Activated B cell treated with CpG ODN at 0.5 μM for 24 hours (primary cell): Measurements from ENCODE around the gene KRIT1. TPM values are rescaled to one million over a fixed set of nuclear protein-coding genes. Genes with fewer than 3 reads are reported as not detected.
A peak's percentile ranks its signal among the peaks of the same experiment; 100 is the strongest.
"Not testable (repeated sequence)": the region's sequence is repeated elsewhere in the genome, so short reads cannot be mapped to it uniquely, and the experiment has no call there.

ENCODE experiments used
- ATAC-seq: fragments of 200-7000 bp; cut with Tn5 transposase; one replicate; pipeline ENCODE4 v1.10.0; 2021; ENCODE audit warnings: low read depth, mild to moderate bottlenecking, moderate library complexity
- CTCF ChIA-PET: fragments of 350-600 bp; sonication (Branson Sonifier 250); formaldehyde crosslinking; loops from one replicate; lab custom pipeline; 2021; ENCODE audit warnings: antibody characterized with exemption; lab: Charles Lee
- POLR2A ChIA-PET: fragments of 350-600 bp; sonication (Branson Sonifier 250); formaldehyde crosslinking; loops from one replicate; lab custom pipeline; 2021; ENCODE audit warnings: antibody characterized with exemption; lab: Charles Lee
- DNase-seq: peaks from one replicate; pipeline ENCODE4 v3.0.0; 2022
- H3K27ac Mint-ChIP-seq: one replicate; pipeline ENCODE4 v1.8.0; 2020; ENCODE audit warnings: mixed read lengths
- H3K27me3 Mint-ChIP-seq: one replicate; pipeline ENCODE4 v1.8.0; 2021; ENCODE audit warnings: mixed read lengths
- H3K36me3 Mint-ChIP-seq: one replicate; pipeline ENCODE4 v1.8.0; 2021; ENCODE audit warnings: low read depth, mixed read lengths
- H3K4me1 Mint-ChIP-seq: one replicate; pipeline ENCODE4 v1.8.0; 2021; ENCODE audit warnings: mixed read lengths
- H3K4me3 Mint-ChIP-seq: one replicate; pipeline ENCODE4 v1.8.0; 2020; ENCODE audit warnings: mild to moderate bottlenecking, mixed read lengths
- H3K9me3 Mint-ChIP-seq: one replicate; pipeline ENCODE4 v1.8.0; 2020; ENCODE audit warnings: mixed read lengths
- intact Hi-C: fragments of 100-400 bp; cut with micrococcal nuclease; formaldehyde crosslinking; loops from one replicate; pipeline ENCODE4 v1.15.1; 2024
- total RNA-seq: library from RNA; stranded (reverse); gene quantifications from 2 replicates; pipeline ENCODE4 v1.2.3, GENCODE V29; 2022
- TF ChIP-seq, protein P1 (sequence below): fragments of 200-600 bp; IDR thresholded peaks from one replicate; pipeline ENCODE4 v1.8.0; 2022; ENCODE audit warnings: antibody characterized with exemption, mild to moderate bottlenecking

Gene KRIT1
- total RNA-seq, 1 donor from 2014 or later = 61.1 TPM

DNA sequence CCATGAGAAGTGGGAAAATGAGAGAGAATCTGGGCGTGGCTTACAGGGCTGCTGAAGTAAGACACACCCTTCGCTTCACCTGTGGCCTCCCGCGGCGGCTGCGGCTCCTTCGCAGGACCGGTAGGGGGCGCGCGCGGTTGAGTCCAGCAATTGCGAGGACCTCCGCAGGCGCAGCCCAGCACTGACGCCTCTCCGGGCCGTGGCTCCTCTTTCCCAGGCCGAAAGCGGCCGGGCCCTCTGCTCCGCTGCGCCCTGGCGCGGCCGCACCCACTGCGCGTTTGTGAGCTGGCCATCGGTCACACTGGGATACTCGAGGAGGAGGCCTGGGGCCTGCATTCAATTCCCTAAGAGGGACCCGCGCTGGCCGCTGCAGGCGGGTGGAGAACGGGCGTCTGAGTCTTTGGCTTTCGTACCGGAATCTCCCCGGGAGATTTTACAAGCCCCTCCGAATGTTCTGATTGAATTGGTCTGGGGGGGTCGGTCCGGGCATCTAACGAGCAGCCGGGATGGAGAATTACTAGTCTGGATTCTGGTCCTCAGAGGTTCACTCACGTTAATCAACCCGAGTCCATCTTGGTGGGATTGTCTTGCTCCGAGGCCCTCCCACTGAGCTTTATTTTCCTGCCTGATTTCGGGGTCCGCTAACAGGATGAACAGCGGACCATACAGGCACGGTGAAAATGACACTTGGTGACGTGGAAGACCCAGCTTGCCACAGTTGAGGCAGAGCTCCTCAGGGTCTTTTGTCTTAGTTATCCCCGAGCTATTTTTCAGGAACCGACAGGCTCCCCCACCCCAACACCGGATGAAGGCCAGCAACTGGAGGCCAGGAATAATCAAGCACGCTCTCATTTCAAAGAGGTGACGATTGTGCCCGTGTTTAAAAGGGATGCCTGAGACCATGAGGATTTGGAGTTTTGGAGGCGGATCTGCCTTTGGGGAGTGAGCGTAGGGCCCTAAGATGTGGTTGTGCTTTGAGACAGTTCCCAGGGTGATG is 66.5 kb downstream of the KRIT1 start, which contains the start of gene LRRD1:
TSS of gene LRRD1 (minus strand) at position 215 of the 997 bp plus-strand sequence. CDS start 13,940 bp downstream, outside the sequence.
- H3K27ac Mint-ChIP-seq = no peak within 1 kb of the TSS
- ChIA-PET POLR2A (interaction anchor here (1.4 to 1.5 kb wide), 2 partner anchors 45 to 67 kb away, joined by 3 to 7 read pairs; partner anchors contain the start of genes ANKIB1, CYP51A1 and KRIT1), CTCF (interaction anchor here (1.0 to 1.8 kb wide), 4 partner anchors 15 to 268 kb away, joined by 3 to 5 read pairs (median 4); partner anchors contain the start of genes ANKIB1, GATAD1 and KRIT1)
- peaks cover 11% of the 10 kb centered on the region for H3K4me1 Mint-ChIP-seq
- H3K9me3 Mint-ChIP-seq = no peaks in the 10 kb centered on the region
- peak within 1 kb of the TSS; percentile 82 for H3K4me3 Mint-ChIP-seq
- intact Hi-C loops = loop anchor here (1.0 to 2.0 kb wide), 3 partner anchors 44 to 268 kb away; partner anchors contain the start of genes ANKIB1, GATAD1 and KRIT1
- no peaks in the 10 kb centered on the region for H3K27me3 Mint-ChIP-seq
- DNase-seq = peak; percentile 90
- H3K36me3 Mint-ChIP-seq = no peaks in the 10 kb centered on the region
- TF ChIP-seq, protein P1, sequence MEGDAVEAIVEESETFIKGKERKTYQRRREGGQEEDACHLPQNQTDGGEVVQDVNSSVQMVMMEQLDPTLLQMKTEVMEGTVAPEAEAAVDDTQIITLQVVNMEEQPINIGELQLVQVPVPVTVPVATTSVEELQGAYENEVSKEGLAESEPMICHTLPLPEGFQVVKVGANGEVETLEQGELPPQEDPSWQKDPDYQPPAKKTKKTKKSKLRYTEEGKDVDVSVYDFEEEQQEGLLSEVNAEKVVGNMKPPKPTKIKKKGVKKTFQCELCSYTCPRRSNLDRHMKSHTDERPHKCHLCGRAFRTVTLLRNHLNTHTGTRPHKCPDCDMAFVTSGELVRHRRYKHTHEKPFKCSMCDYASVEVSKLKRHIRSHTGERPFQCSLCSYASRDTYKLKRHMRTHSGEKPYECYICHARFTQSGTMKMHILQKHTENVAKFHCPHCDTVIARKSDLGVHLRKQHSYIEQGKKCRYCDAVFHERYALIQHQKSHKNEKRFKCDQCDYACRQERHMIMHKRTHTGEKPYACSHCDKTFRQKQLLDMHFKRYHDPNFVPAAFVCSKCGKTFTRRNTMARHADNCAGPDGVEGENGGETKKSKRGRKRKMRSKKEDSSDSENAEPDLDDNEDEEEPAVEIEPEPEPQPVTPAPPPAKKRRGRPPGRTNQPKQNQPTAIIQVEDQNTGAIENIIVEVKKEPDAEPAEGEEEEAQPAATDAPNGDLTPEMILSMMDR = no peak
- peak; percentile 100 for ATAC-seq

DNA sequence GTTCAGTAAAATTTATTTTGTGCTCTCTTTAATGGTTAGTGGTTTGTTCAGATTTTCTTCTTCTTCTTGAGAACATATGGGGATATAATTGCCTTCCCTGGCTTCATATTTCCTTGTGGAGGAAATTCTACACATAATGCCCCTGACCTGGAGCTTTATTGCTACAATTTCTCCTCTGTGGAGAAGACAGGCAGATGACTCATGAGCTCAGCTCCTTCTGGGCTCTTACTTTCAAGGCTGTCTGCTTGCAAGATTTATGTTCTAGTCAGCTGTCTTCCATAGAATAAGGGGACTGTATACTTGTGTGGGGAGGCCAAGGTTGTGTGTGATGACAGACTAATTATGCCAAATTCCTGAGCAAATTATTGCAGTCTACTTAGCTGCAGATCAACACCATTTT is 68.4 kb downstream of the KRIT1 start:
- Mint-ChIP-seq H3K9me3 (no peaks in the 10 kb centered on the region), H3K4me1 (peaks cover 11% of the 10 kb centered on the region), H3K36me3 (no peaks in the 10 kb centered on the region), H3K4me3 (no peak overlapping the region), H3K27ac (no peak overlapping the region), H3K27me3 (peaks cover 6% of the 10 kb centered on the region)
- intact Hi-C loops = no loop called here
- ChIA-PET POLR2A (no interaction called here), CTCF (no interaction called here)
- DNase-seq (no peak), ATAC-seq (no peak)
- TF ChIP-seq, protein P1 = no peak

DNA sequence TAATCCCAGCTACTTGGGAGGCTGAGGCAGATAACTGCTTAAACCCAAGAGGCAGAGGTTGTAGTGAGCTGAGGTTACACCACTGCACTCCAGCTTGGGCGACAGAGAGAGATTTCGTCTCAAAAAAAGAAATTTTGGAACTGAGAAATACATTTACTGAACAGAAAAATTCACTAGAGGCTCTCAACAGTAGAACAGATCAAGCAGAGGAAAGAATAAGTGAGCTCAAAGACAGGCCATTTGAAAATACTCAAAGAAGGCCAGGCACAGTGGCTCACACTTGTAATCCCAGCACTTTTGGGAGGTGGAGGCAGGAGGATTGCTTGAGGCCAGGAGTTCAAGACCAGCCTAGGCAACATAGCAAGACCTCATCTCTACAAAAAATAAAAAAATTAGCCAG is 76.2 kb downstream of the KRIT1 start:
- POLR2A ChIA-PET, CTCF ChIA-PET, H3K9me3 Mint-ChIP-seq, H3K4me3 Mint-ChIP-seq, intact Hi-C loops, DNase-seq, H3K27me3 Mint-ChIP-seq, H3K4me1 Mint-ChIP-seq, ATAC-seq, H3K36me3 Mint-ChIP-seq, H3K27ac Mint-ChIP-seq: not testable (repeated sequence)

DNA sequence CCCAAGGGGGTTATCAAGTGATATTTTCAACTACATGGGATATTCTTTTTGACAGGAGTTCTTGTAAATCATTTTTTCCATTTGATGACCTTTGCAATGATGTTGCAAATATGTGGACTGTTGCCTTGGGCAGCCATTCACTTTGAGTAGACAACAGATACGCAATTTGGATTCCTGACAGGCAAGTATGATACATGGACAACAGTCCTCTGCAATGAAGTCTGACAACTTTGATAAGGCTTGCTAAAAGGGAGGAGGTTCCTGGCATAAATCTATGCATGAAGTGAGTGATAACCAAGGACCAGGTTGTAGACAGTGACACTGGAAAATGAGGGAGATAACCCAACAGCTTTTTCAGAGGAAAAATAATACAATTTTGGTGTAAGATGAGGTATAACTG is 84.4 kb downstream of the KRIT1 start:
- peaks cover 8% of the 10 kb centered on the region for H3K27me3 Mint-ChIP-seq
- POLR2A ChIA-PET = no interaction called here
- H3K4me3 Mint-ChIP-seq = no peak overlapping the region
- H3K36me3 Mint-ChIP-seq = no peaks in the 10 kb centered on the region
- no peaks in the 10 kb centered on the region for H3K4me1 Mint-ChIP-seq
- intact Hi-C loops = no loop called here
- H3K27ac Mint-ChIP-seq = no peak overlapping the region
- no peak for ATAC-seq
- TF ChIP-seq, protein P1 = no peak
- CTCF ChIA-PET = no interaction called here
- no peak for DNase-seq
- no peaks in the 10 kb centered on the region for H3K9me3 Mint-ChIP-seq

DNA sequence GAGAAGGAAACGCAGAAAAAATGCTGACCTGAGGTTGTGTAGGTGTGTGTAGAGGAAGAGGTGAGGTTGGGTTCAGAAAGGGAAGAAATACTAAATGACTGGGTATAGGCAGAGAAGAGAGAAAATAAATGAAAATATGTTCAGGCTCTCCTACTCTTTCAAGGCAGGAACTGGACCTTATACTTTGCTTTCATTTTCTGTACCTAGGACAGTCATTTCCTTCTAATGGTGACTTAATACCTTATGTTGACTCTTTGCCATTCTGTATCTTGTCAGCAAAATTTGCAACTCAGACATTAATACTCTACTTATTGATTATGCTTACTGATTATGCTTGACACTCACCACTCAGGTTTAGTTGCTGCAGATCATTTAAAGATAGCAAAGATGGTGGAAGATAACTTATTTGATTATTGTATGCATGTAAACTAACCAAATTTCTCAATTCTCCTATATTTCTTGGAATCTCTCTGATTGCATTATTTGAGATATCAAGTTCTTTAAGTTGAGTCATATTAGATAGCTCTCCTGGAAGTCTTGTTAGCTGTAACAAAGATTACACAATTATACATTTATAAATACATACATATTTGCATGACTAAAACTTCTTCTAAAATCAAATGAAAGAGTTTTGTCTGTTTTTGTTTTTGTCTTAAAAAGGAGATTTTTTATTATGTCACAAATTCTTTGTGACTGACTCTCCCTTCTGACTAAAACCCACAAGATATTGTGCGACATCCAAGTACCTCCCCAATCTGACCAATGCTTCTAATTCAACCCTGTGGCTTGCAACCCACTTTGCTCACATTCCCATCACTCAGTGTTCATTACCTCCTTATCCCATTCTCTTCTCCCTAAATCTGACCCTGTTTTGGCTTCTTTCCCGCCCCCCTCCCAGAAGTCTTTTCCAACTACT is 86.8 kb downstream of the KRIT1 start:
- no peak overlapping the region for H3K27ac Mint-ChIP-seq
- H3K9me3 Mint-ChIP-seq = no peaks in the 10 kb centered on the region
- peaks cover 8% of the 10 kb centered on the region for H3K27me3 Mint-ChIP-seq
- ChIA-PET POLR2A (no interaction called here), CTCF (no interaction called here)
- DNase-seq (no peak), ATAC-seq (no peak)
- no peaks in the 10 kb centered on the region for H3K36me3 Mint-ChIP-seq
- H3K4me1 Mint-ChIP-seq = no peaks in the 10 kb centered on the region
- H3K4me3 Mint-ChIP-seq = no peak overlapping the region
- intact Hi-C loops = no loop called here
- TF ChIP-seq, protein P1 = no peak
